GM19238 (cell line): ENCODE measurements around the gene OSBPL1A.

Experiments
- DNase-seq: peaks from one replicate; pipeline ENCODE4 v3.0.0; 2011; ENCODE audit warnings: low spot score; ENCODE audit not compliant: insufficient read length

The OSBPL1A gene

GRCh38 chr18:24344509-24344908, 53.1 kb downstream of the OSBPL1A start:
- no peak for DNase-seq

GRCh38 chr18:24342347-24342746, 55.3 kb downstream of the OSBPL1A start:
- no peak for DNase-seq

- no peak for DNase-seq
Observed at GRCh38 chr18:24341361-24341760, 56.3 kb downstream of the OSBPL1A start.

GRCh38 chr18:24333084-24333483, 64.5 kb downstream of the OSBPL1A start:
- DNase-seq: no peak

- no peak for DNase-seq
Observed at GRCh38 chr18:24326211-24326610, 71.4 kb downstream of the OSBPL1A start.

- no peak for DNase-seq
Observed at GRCh38 chr18:24322584-24323136, 75.0 kb downstream of the OSBPL1A start.

- DNase-seq: no peak
Observed at GRCh38 chr18:24321071-24321470, 76.6 kb downstream of the OSBPL1A start.

GRCh38 chr18:24319757-24320156, 77.9 kb downstream of the OSBPL1A start:
- no peak for DNase-seq

- no peak for DNase-seq
Observed at GRCh38 chr18:24317370-24317769, 80.3 kb downstream of the OSBPL1A start.

- DNase-seq: no peak
Observed at GRCh38 chr18:24315170-24315569, 82.5 kb downstream of the OSBPL1A start.

- DNase-seq: no peak
Observed at GRCh38 chr18:24306201-24306600, 91.4 kb downstream of the OSBPL1A start.

GRCh38 chr18:24300703-24301102, 96.9 kb downstream of the OSBPL1A start:
- DNase-seq: no peak

GRCh38 chr18:24296276-24296675, 101.3 kb downstream of the OSBPL1A start:
- DNase-seq: no peak

- DNase-seq: no peak
Observed at GRCh38 chr18:24293254-24293653, 104.4 kb downstream of the OSBPL1A start.

- no peak for DNase-seq
Observed at GRCh38 chr18:24278591-24278990, 119.0 kb downstream of the OSBPL1A start.

GRCh38 chr18:24277516-24278195, 120.0 kb downstream of the OSBPL1A start:
- no peak for DNase-seq

GRCh38 chr18:24276994-24277393, 120.6 kb downstream of the OSBPL1A start:
- DNase-seq: no peak

GRCh38 chr18:24274837-24275236, 122.8 kb downstream of the OSBPL1A start:
- DNase-seq: no peak

- no peak for DNase-seq
Observed at GRCh38 chr18:24273596-24273995, 124.0 kb downstream of the OSBPL1A start.

- DNase-seq: no peak
Observed at GRCh38 chr18:24272229-24272525, 125.4 kb downstream of the OSBPL1A start.

- DNase-seq: peak; percentile 10
Observed at GRCh38 chr18:24271381-24272228, 126.0 kb downstream of the OSBPL1A start.

- DNase-seq: no peak
Observed at GRCh38 chr18:24270937-24271380, 126.7 kb downstream of the OSBPL1A start.
